HepG2 (cell line): ENCODE results near the gene ARL5A. TPM values are rescaled to one million over a fixed set of nuclear protein-coding genes. Genes with fewer than 3 reads are reported as not detected.
A peak's percentile ranks its signal among the peaks of the same experiment; 100 is the strongest.

Experiments used
- ATAC-seq: fragments of 200-7000 bp; cut with Tn5 transposase; 3 replicates; pipeline ENCODE4 v1.9.1; 2020; ENCODE audit warnings: mild to moderate bottlenecking, moderate library complexity
- BruUV-seq: library from RNA; stranded (reverse); fragments of 400-500 nt; replicated peaks from 2 replicates; lab custom pipeline; 2021; lab: Mats Ljungman, UMichigan
- CTCF ChIA-PET: fragments of 300-600 bp; formaldehyde crosslinking; extraction: SDS; loops from one replicate; lab custom pipeline; 2021; ENCODE audit warnings: low total read pairs, inconsistent platforms, low intra/inter-chr PET ratio; lab: Yijun Ruan, JAX
- POLR2A ChIA-PET: fragments of 350-600 bp; sonication (Branson Sonifier 250); formaldehyde crosslinking; loops from one replicate; lab custom pipeline; 2020; ENCODE audit warnings: antibody characterized with exemption, inconsistent platforms; lab: Yijun Ruan, JAX
- DNase-seq: peaks from one replicate; pipeline ENCODE4 v3.0.0-alpha.2; 2015; ENCODE audit warnings: low spot score
- FAIRE-seq: peaks from 3 replicates; lab custom pipeline; 2011; peaks lifted over from hg19 to GRCh38; lab: Jason Lieb, UNC
- H2AFZ ChIP-seq: one replicate; pipeline ENCODE4 v1.6.1; 2011; ENCODE audit warnings: low read length, inconsistent platforms
- H3K27ac ChIP-seq: fragments of 300-600 bp; 3 replicates; pipeline ENCODE4 v1.8.0; 2011; ENCODE audit warnings: mixed run types, mild to moderate bottlenecking, mixed read lengths, low read length, inconsistent platforms; ENCODE audit not compliant: insufficient read depth; ENCODE audit errors: extremely low read length
- H3K27me3 ChIP-seq, 2 experiments: fragments of 200-600 bp in 1 of 2; 2 replicates in 1 of 2; 3 replicates in 1 of 2; pipeline versions ENCODE4 v1.6.0 to v1.8.0; 2011; ENCODE audit warnings: low read length in 2 of 2, mild to moderate bottlenecking in 2 of 2, moderate library complexity in 2 of 2, inconsistent platforms in 1 of 2; ENCODE audit not compliant: insufficient read depth in 2 of 2, control insufficient read depth in 1 of 2
- H3K36me3 ChIP-seq, 2 experiments: fragments of 200-600 bp in 1 of 2; replicated peaks in 1 of 2; 2 replicates in 1 of 2; 3 replicates in 1 of 2; pipeline versions ENCODE4 v1.5.1 to v1.8.0; 2011; ENCODE audit warnings: low read length in 2 of 2, inconsistent platforms in 1 of 2; ENCODE audit not compliant: insufficient read depth in 2 of 2, control insufficient read depth in 1 of 2
- H3K4me1 ChIP-seq: 2 replicates; pipeline ENCODE4 v1.5.1; 2012; ENCODE audit warnings: low read length, inconsistent platforms; ENCODE audit not compliant: insufficient read depth
- H3K4me2 ChIP-seq: 2 replicates; pipeline ENCODE4 v1.6.0; 2011; ENCODE audit warnings: low read depth, low read length, inconsistent platforms
- H3K4me3 ChIP-seq, 3 experiments: fragments of 200-600 bp in 1 of 3; sonication (generic), shearing (Covaris generic) in 1 of 3; replicated peaks in 1 of 3; 2 replicates each; pipeline ENCODE4 v1.5.1; 2011 to 2016; ENCODE audit warnings: low read length in 3 of 3, inconsistent platforms in 2 of 3, low read depth in 2 of 3, mild to moderate bottlenecking in 2 of 3, control low read depth in 1 of 3, mixed read lengths in 1 of 3; ENCODE audit not compliant: insufficient read depth in 1 of 3
- H3K79me2 ChIP-seq: one replicate; pipeline ENCODE4 v1.6.1; 2011; ENCODE audit warnings: low read length, inconsistent platforms; ENCODE audit not compliant: insufficient read depth
- H3K9ac ChIP-seq: 2 replicates; pipeline ENCODE4 v1.6.0; 2011; ENCODE audit warnings: mild to moderate bottlenecking, low read depth, low read length, inconsistent platforms; ENCODE audit not compliant: insufficient read depth
- H3K9me3 ChIP-seq: 2 replicates; pipeline ENCODE4 v1.5.1; 2012; ENCODE audit warnings: mild to moderate bottlenecking, low read length
- H4K20me1 ChIP-seq: 2 replicates; pipeline ENCODE4 v1.6.0; 2011; ENCODE audit warnings: inconsistent platforms, mild to moderate bottlenecking, low read length, moderate library complexity; ENCODE audit not compliant: insufficient read depth
- AGO2 ChIP-seq: fragments of 200-400 bp; formaldehyde crosslinking; optimal IDR thresholded peaks from 2 replicates; pipeline ENCODE3; 2017; ENCODE audit warnings: mild to moderate bottlenecking, low read depth, low read length, moderate library complexity
- ARHGAP35 ChIP-seq: sonication (generic); formaldehyde crosslinking; IDR thresholded peaks from 2 replicates; pipeline ENCODE4 v1.9.0; 2022; ENCODE audit warnings: mild to moderate bottlenecking, inconsistent platforms, moderate library complexity, missing genetic modification reagents, borderline replicate concordance
- ERF ChIP-seq: IDR thresholded peaks from 2 replicates; pipeline ENCODE4 v1.6.1; 2018; ENCODE audit warnings: missing biosample characterization, missing genetic modification reagents
- MAFK ChIP-seq, 2 experiments: IDR thresholded peaks in 1 of 2; conservative IDR thresholded peaks in 1 of 2; 2 replicates each; pipeline ENCODE4 v1.6.1; 2011; ENCODE audit warnings: improper control_type of control experiment in 2 of 2, low read length in 2 of 2
- MED8 ChIP-seq: sonication (generic); formaldehyde crosslinking; IDR thresholded peaks from 2 replicates; pipeline ENCODE4 v1.8.1; 2023; ENCODE audit warnings: mild to moderate bottlenecking, missing genetic modification reagents; ENCODE audit not compliant: insufficient replicate concordance
- MTF2 ChIP-seq: sonication (generic); formaldehyde crosslinking; IDR thresholded peaks from 2 replicates; pipeline ENCODE4 v1.5.0; 2020; ENCODE audit warnings: missing genetic modification reagents, borderline replicate concordance
- MYC ChIP-seq: sonication (generic); formaldehyde crosslinking; IDR thresholded peaks from 2 replicates; pipeline ENCODE4 v1.9.0; 2021; ENCODE audit warnings: missing genetic modification reagents, borderline replicate concordance
- RAD21 ChIP-seq: fragments of 450-650 bp; formaldehyde crosslinking; IDR thresholded peaks from 2 replicates; pipeline ENCODE4 v1.5.0; 2020; ENCODE audit warnings: mild to moderate bottlenecking
- RBM22 ChIP-seq: fragments of 200-400 bp; formaldehyde crosslinking; optimal IDR thresholded peaks from 2 replicates; pipeline ENCODE3; 2017; ENCODE audit warnings: mild to moderate bottlenecking, low read length, moderate library complexity
- SIX4 ChIP-seq: sonication (generic); formaldehyde crosslinking; IDR thresholded peaks from 2 replicates; pipeline ENCODE4 v1.4.0; 2020; ENCODE audit warnings: missing genetic modification reagents
- SMARCE1 ChIP-seq: fragments of 450-650 bp; IDR thresholded peaks from 2 replicates; pipeline ENCODE4 v1.6.1; 2017; ENCODE audit warnings: borderline replicate concordance
- SMC3 ChIP-seq: IDR thresholded peaks from 2 replicates; pipeline ENCODE4 v1.6.1; 2011; ENCODE audit warnings: low read length, improper control_type of control experiment
- STAG1 ChIP-seq: sonication (generic); formaldehyde crosslinking; IDR thresholded peaks from 2 replicates; pipeline ENCODE4 v1.4.0; 2020; ENCODE audit warnings: missing genetic modification reagents
- TSC22D2 ChIP-seq: sonication (generic); formaldehyde crosslinking; IDR thresholded peaks from 2 replicates; pipeline ENCODE4 v1.5.1; 2020; ENCODE audit warnings: missing genetic modification reagents, mild to moderate bottlenecking, borderline replicate concordance
- ZSCAN20 ChIP-seq: sonication (generic); formaldehyde crosslinking; IDR thresholded peaks from 2 replicates; pipeline ENCODE4 v1.4.0; 2020; ENCODE audit warnings: missing genetic modification reagents, mild to moderate bottlenecking, borderline replicate concordance
- WGBS: methylation state at CpG from one replicate; pipeline ENCODE4 v1.1.6; 2017; ENCODE audit warnings: low lambda C conversion rate; 5-methylcytosine and 5-hydroxymethylcytosine counted together
- in situ Hi-C: cut with HindIII; loops from 2 replicates; pipeline ENCODE4 v1.10.0; 2017; ENCODE audit warnings: low pct_unique_long_range_greater_than_20kb; ENCODE audit not compliant: extremely low pct_ligation_motif_present
- intact Hi-C: fragments of 100-400 bp; cut with micrococcal nuclease; formaldehyde crosslinking; loops from one replicate; pipeline ENCODE4 v1.10.0; 2022; ENCODE audit not compliant: unreplicated experiment
- polyA plus RNA-seq, 8 experiments: library from polyadenylated mRNA; depleted of rRNA in 3 of 8; stranded (reverse) in 7 of 8; unstranded in 1 of 8; fragments of >200 nt; fragmentation: Illumina TruSeq in 4 of 8; extraction: Trizol in 4 of 8; gene quantifications; 2 replicates each; pipeline versions ENCODE4 v1.2.1 to v1.2.3, GENCODE V29; 2011 to 2016; ENCODE audit warnings: low read depth in 4 of 8, missing spikeins in 1 of 8, mixed read lengths in 1 of 8; ENCODE audit not compliant: insufficient read depth in 1 of 8
- total RNA-seq, 5 experiments: library from RNA; depleted of rRNA; stranded (reverse); fragments of >200 nt; fragmentation: Illumina TruSeq; extraction: Trizol; gene quantifications; 2 replicates each; pipeline ENCODE4 v1.2.3, GENCODE V29; 2016; ENCODE audit warnings: low read depth in 1 of 5
- TF ChIP-seq, protein P1 (sequence below): sonication (generic); formaldehyde crosslinking; IDR thresholded peaks from 2 replicates; pipeline ENCODE4 v1.4.0; 2020; ENCODE audit warnings: missing genetic modification reagents; ENCODE audit errors: not compliant biosample characterization
- TF ChIP-seq, protein P2 (sequence below): sonication (generic); formaldehyde crosslinking; IDR thresholded peaks from 2 replicates; pipeline ENCODE4 v1.5.0; 2020; ENCODE audit warnings: mild to moderate bottlenecking, missing genetic modification reagents, moderate library complexity

Gene ARL5A
- total and polyA plus RNA-seq, 2 of the 13 experiments (the other 11 are each of a cell fraction or from before 2014, with no cell fraction given) = 47.5 to 149 TPM

DNA sequence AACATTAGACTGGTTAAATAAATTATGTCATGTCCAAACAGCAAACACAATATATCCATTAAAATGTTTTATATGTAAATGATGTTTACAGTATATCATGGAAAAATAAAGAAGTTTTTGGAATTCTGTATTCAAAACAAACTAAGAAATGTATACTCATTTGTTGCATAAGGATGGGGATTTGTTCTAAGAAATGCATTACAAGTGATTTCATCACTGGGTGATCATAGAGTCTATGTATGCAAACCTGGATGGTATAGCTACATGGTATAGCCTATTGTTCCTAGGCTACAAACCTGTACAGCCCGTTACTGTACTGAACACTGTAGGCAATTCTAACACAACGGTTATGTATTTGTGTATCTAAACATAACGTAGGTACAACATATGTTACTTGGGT, 35.1 kb downstream of the ARL5A start:
- BruUV-seq = no TSS peak
- Histone ChIP-seq H3K4me3 (no peak overlapping the region), H4K20me1 (no peaks in the 10 kb centered on the region; the same call in 1 of the 2 replicates), H3K27me3 (no peaks in the 10 kb centered on the region), H3K4me2 (no peak overlapping the region), H3K9me3 (no peaks in the 10 kb centered on the region), H3K36me3 (peaks cover 0 to 2% of the 10 kb centered on the region in 2 experiments; a peak in 2 of 5 replicates), H2AFZ (no peak overlapping the region), H3K79me2 (no peaks in the 10 kb centered on the region), H3K4me1 (no peaks in the 10 kb centered on the region), H3K27ac (no peak overlapping the region), H3K9ac (no peak overlapping the region)
- DNase-seq (no peak), ATAC-seq (peak; percentile 20; the same call in 1 of the 3 replicates), FAIRE-seq (no peak)
- WGBS = 95% methylated on average over 3 of the region's 3 CpGs
- in situ Hi-C loops = no loop called here
- POLR2A ChIA-PET = interaction anchor here (1.9 kb wide), 1 partner anchor 35 kb away, joined by 4 read pairs; the partner anchor contains the start of gene ARL5A
- intact Hi-C loops = loop anchor here (5.0 kb wide), 1 partner anchor 156 kb away; no protein-coding TSS in a partner anchor
- no peak for TF ChIP-seq MYC (CRISPR knock-in tag)
- TF ChIP-seq ZSCAN20 (CRISPR knock-in tag) = no peak
- TF ChIP-seq ARHGAP35 = no peak
- TF ChIP-seq, all 625 proteins: peak for 0
- CTCF ChIA-PET = no interaction called here

DNA sequence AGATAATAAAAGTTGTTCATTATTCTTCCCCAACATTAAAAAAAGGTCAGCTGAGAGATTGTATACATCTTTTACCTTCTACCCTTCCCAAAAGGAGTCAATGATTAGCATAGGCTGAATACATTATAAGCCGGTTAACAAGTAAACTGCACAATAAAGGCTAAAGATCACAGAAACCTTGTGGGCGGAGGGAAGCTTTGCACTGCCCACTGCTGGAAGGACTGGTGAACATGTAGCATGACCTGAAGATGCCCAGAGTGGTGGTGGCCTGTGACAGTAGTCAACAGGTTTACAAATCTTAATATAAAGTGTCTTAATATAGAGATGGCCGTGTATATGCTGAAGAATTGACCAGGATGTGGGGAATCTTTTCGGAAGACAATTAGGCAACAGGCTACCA, 35.6 kb downstream of the ARL5A start:
- TF ChIP-seq MTF2 (CRISPR knock-in tag) (no peak), MAFK (conservative IDR thresholded peaks at IDR 0.05 in 1 of 2, IDR thresholded peaks at IDR 0.05 in 1 of 2; ENCODE audit: low read length in 2 of 2) (no peak), SIX4 (no peak), MED8 (CRISPR knock-in tag) (no peak), AGO2 (peak; percentile 8), RAD21 (CRISPR knock-in tag) (0 out of 2 replicates have a peak, but pooled peaks have one; percentile 25), ERF (CRISPR knock-in tag) (no peak), SMC3 (peak; percentile 49; the same call in 1 of the 2 replicates), TSC22D2 (CRISPR knock-in tag) (no peak), SMARCE1 (no peak), STAG1 (CRISPR knock-in tag) (peak; percentile 61), RBM22 (peak; percentile 74)
- TF ChIP-seq, protein P1, sequence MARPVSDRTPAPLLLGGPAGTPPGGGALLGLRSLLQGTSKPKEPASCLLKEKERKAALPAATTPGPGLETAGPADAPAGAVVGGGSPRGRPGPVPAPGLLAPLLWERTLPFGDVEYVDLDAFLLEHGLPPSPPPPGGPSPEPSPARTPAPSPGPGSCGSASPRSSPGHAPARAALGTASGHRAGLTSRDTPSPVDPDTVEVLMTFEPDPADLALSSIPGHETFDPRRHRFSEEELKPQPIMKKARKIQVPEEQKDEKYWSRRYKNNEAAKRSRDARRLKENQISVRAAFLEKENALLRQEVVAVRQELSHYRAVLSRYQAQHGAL (CRISPR knock-in tag) = no peak
- TF ChIP-seq, protein P2, sequence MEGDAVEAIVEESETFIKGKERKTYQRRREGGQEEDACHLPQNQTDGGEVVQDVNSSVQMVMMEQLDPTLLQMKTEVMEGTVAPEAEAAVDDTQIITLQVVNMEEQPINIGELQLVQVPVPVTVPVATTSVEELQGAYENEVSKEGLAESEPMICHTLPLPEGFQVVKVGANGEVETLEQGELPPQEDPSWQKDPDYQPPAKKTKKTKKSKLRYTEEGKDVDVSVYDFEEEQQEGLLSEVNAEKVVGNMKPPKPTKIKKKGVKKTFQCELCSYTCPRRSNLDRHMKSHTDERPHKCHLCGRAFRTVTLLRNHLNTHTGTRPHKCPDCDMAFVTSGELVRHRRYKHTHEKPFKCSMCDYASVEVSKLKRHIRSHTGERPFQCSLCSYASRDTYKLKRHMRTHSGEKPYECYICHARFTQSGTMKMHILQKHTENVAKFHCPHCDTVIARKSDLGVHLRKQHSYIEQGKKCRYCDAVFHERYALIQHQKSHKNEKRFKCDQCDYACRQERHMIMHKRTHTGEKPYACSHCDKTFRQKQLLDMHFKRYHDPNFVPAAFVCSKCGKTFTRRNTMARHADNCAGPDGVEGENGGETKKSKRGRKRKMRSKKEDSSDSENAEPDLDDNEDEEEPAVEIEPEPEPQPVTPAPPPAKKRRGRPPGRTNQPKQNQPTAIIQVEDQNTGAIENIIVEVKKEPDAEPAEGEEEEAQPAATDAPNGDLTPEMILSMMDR = peak; percentile 66
- H3K9ac ChIP-seq = no peak overlapping the region
- H3K27ac ChIP-seq = no peak overlapping the region
- BruUV-seq = no TSS peak
- WGBS = 90% methylated on average over 4 of the region's 4 CpGs
- H3K4me2 ChIP-seq = no peak overlapping the region
- H3K79me2 ChIP-seq = no peaks in the 10 kb centered on the region
- DNase-seq = peak; percentile 32
- no peaks in the 10 kb centered on the region for H3K9me3 ChIP-seq
- peak; percentile 87 for ATAC-seq
- H3K4me3 ChIP-seq = no peak overlapping the region
- peak; percentile 56 for FAIRE-seq
- intact Hi-C loops (loop anchor here (5.0 kb wide), 1 partner anchor 155 kb away; no protein-coding TSS in a partner anchor), in situ Hi-C loops (no loop called here)
- no peaks in the 10 kb centered on the region for H3K27me3 ChIP-seq
- no peak overlapping the region for H2AFZ ChIP-seq
- POLR2A ChIA-PET = no interaction called here
- peaks cover 2 to 3% of the 10 kb centered on the region in 2 experiments; a peak in 3 of 5 replicates for H3K36me3 ChIP-seq
- no peaks in the 10 kb centered on the region for H3K4me1 ChIP-seq
- H4K20me1 ChIP-seq = no peaks in the 10 kb centered on the region; the same call in 1 of the 2 replicates
- CTCF ChIA-PET = no interaction called here
